Lung microvascular endothelial cell (primary cell): ENCODE measurements around the gene STARD6. TPM values are rescaled to one million over a fixed set of nuclear protein-coding genes. Genes with fewer than 3 reads are reported as not detected.
"Not testable (repeated sequence)": the region's sequence is repeated elsewhere in the genome, so short reads cannot be mapped to it uniquely, and the experiment has no call there.

Source experiments
- DNase-seq, 2 donors: peaks; one replicate each; pipeline versions ENCODE4 v3.0.0 to v3.0.0-alpha.2; 2010; ENCODE audit warnings: low read depth in 2 of 2
- total RNA-seq: library from RNA; depleted of rRNA; stranded (reverse); fragments of >200 nt; gene quantifications from 2 replicates; pipeline ENCODE4 v1.2.1, GENCODE V29; 2014

Gene STARD6
- total RNA-seq, 1 donor from 2014 or later: 0.20 TPM

- DNase-seq: peak in 1 of 2 donors; percentile 68
These were observed 6.5 kb downstream of the STARD6 start for GRCh38 chr18:54351186-54351585.

- no peak for DNase-seq
These were observed 19.4 kb downstream of the STARD6 start for GRCh38 chr18:54338230-54338629.

GRCh38 chr18:54335638-54336173 lies 22.0 kb downstream of the STARD6 start:
- no peak for DNase-seq

- DNase-seq: no peak
These were observed 26.7 kb downstream of the STARD6 start for GRCh38 chr18:54330768-54331548.

- no peak for DNase-seq
These were observed 27.9 kb downstream of the STARD6 start for GRCh38 chr18:54329787-54330186.

- peak in 1 of 2 donors; percentile 7 for DNase-seq
These were observed 29.8 kb downstream of the STARD6 start for GRCh38 chr18:54327818-54328217.

GRCh38 chr18:54323970-54324369 lies 33.7 kb downstream of the STARD6 start:
- DNase-seq: no peak

- DNase-seq: no peak
These were observed 34.1 kb downstream of the STARD6 start for GRCh38 chr18:54323561-54323960.

- DNase-seq: no peak
These were observed 41.4 kb downstream of the STARD6 start for GRCh38 chr18:54316071-54316820.

GRCh38 chr18:54309564-54309963 lies 48.1 kb downstream of the STARD6 start:
- not testable (repeated sequence) for DNase-seq

GRCh38 chr18:54303408-54303807 lies 54.2 kb downstream of the STARD6 start:
- no peak for DNase-seq

GRCh38 chr18:54298991-54299390 lies 58.7 kb downstream of the STARD6 start:
- not testable (repeated sequence) for DNase-seq

- DNase-seq: peak; percentile 9 to 30
These were observed 61.6 kb downstream of the STARD6 start for GRCh38 chr18:54296062-54296461.

GRCh38 chr18:54294274-54294673 lies 63.4 kb downstream of the STARD6 start:
- no peak for DNase-seq

GRCh38 chr18:54284981-54285785 lies 72.5 kb downstream of the STARD6 start:
- DNase-seq: peak in 1 of 2 donors; percentile 69

- no peak for DNase-seq
These were observed 73.1 kb downstream of the STARD6 start for GRCh38 chr18:54284535-54284934.

GRCh38 chr18:54280220-54280569 lies 77.5 kb downstream of the STARD6 start:
- no peak for DNase-seq

GRCh38 chr18:54279477-54280219 lies 78.0 kb downstream of the STARD6 start:
- DNase-seq: no peak

- no peak for DNase-seq
These were observed 79.0 kb downstream of the STARD6 start for GRCh38 chr18:54278615-54279014.

GRCh38 chr18:54277899-54278298 lies 79.8 kb downstream of the STARD6 start:
- DNase-seq: no peak
